ENCODE data around the gene NID2.

The NID2 gene

GRCh38 chr14:52011523-52011922 is 57.3 kb downstream of the NID2 start:
- no peak for TF ChIP-seq CTCF (IDR thresholded peaks at IDR 0.05)
- intact Hi-C loops (cut with DNase I; ENCODE audit: low total_unique reads): no loop called here
- no peak overlapping the region for H3K27ac ChIP-seq
- no peak overlapping the region for H3K4me3 ChIP-seq
- DNase-seq: no peak
- no peaks in the 10 kb centered on the region for H3K9me3 ChIP-seq
- no peaks in the 10 kb centered on the region for H3K27me3 ChIP-seq
- H3K4me1 ChIP-seq: peaks cover 0 to 13% (median 9%) of the 10 kb centered on the region in 4 donors
- H3K36me3 ChIP-seq: peaks cover 48 to 50% (median 49%) of the 10 kb centered on the region in 3 donors

- intact Hi-C loops (cut with DNase I; ENCODE audit: low total_unique reads): no loop called here
- H3K27ac ChIP-seq: no peak overlapping the region
These were observed 58.6 kb downstream of the NID2 start for GRCh38 chr14:52010173-52010693.

DNA sequence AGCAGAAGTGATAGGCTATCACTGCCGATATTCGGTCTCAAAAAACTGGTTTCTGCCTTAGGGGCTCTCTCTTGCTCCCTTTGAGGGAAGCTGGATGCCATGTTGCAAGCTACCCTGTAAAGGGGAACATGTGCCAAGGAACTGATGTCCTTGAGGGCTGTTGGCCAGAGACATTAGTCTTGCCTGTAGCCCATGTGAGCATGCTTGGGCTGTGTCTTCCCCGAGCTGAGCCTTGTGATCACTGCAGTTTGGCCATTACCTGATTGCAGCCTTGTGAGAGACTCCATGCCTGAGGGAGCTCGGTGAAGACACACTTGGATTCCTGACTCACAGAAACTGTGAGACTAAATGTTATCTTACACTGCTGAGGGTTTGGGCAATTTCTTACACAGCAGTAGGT is 60.7 kb downstream of the NID2 start:
- Histone ChIP-seq H3K4me1 (peaks cover 0 to 15% (median 13%) of the 10 kb centered on the region in 4 donors), H3K36me3 (peaks cover 76 to 83% (median 79%) of the 10 kb centered on the region in 3 donors), H3K27me3 (no peaks in the 10 kb centered on the region), H3K4me3 (no peak overlapping the region), H3K27ac (no peak overlapping the region), H3K9me3 (no peaks in the 10 kb centered on the region)
- intact Hi-C loops (cut with DNase I; ENCODE audit: low total_unique reads): no loop called here
- no peak for TF ChIP-seq CTCF (IDR thresholded peaks at IDR 0.05)
- no peak for DNase-seq

More at GRCh38 chr14:52010173-52010693, 58.6 kb downstream of the NID2 start:
- no peak for DNase-seq
- peaks cover 61 to 63% (median 61%) of the 10 kb centered on the region in 3 donors for H3K36me3 ChIP-seq
- no peaks in the 10 kb centered on the region for H3K27me3 ChIP-seq
- peaks cover 0 to 13% (median 9%) of the 10 kb centered on the region in 4 donors for H3K4me1 ChIP-seq
- no peaks in the 10 kb centered on the region for H3K9me3 ChIP-seq
- no peak for TF ChIP-seq CTCF (IDR thresholded peaks at IDR 0.05)
- H3K4me3 ChIP-seq: no peak overlapping the region

- H3K4me1 ChIP-seq: peaks cover 0 to 14% (median 10%) of the 10 kb centered on the region in 4 donors
- no peak for TF ChIP-seq CTCF (IDR thresholded peaks at IDR 0.05)
- DNase-seq: no peak
- no peaks in the 10 kb centered on the region for H3K9me3 ChIP-seq
- no peaks in the 10 kb centered on the region for H3K27me3 ChIP-seq
- H3K36me3 ChIP-seq: peaks cover 76 to 88% (median 82%) of the 10 kb centered on the region in 3 donors
- H3K4me3 ChIP-seq: no peak overlapping the region
- no peak overlapping the region for H3K27ac ChIP-seq
- intact Hi-C loops (cut with DNase I; ENCODE audit: low total_unique reads): no loop called here
These were observed 61.2 kb downstream of the NID2 start for GRCh38 chr14:52007637-52008036.

GRCh38 chr14:52007211-52007610 is 61.6 kb downstream of the NID2 start:
- H3K9me3 ChIP-seq: no peaks in the 10 kb centered on the region
- DNase-seq: no peak
- no peak for TF ChIP-seq CTCF (IDR thresholded peaks at IDR 0.05)
- H3K4me3 ChIP-seq: no peak overlapping the region
- H3K27ac ChIP-seq: no peak overlapping the region
- no peaks in the 10 kb centered on the region for H3K27me3 ChIP-seq
- H3K36me3 ChIP-seq: peaks cover 79 to 92% (median 86%) of the 10 kb centered on the region in 3 donors
- intact Hi-C loops (cut with DNase I; ENCODE audit: low total_unique reads): no loop called here
- H3K4me1 ChIP-seq: peaks cover 0 to 10% (median 6%) of the 10 kb centered on the region in 4 donors

All from tibial artery (tissue), 4 donors.